ENCODE data around the gene NDUFB11.

DNA sequence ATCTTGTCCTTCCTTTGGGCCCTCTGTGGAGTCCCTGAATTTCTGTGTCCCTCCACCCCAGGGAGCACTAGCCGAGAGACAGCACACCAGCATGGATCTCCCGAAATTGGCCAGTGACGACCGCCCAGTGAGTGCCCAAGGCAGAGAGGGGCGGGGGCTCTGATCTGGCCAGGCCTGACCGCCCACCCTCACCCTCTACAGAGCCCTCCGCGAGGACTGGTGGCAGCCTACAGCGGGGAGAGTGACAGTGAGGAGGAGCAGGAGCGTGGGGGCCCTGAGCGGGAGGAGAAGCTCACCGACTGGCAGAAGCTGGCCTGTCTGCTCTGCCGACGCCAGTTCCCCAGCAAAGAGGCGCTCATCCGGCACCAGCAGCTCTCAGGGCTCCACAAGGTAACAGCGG lies 40.7 kb upstream of the NDUFB11 start:
- TF ChIP-seq, protein P1, sequence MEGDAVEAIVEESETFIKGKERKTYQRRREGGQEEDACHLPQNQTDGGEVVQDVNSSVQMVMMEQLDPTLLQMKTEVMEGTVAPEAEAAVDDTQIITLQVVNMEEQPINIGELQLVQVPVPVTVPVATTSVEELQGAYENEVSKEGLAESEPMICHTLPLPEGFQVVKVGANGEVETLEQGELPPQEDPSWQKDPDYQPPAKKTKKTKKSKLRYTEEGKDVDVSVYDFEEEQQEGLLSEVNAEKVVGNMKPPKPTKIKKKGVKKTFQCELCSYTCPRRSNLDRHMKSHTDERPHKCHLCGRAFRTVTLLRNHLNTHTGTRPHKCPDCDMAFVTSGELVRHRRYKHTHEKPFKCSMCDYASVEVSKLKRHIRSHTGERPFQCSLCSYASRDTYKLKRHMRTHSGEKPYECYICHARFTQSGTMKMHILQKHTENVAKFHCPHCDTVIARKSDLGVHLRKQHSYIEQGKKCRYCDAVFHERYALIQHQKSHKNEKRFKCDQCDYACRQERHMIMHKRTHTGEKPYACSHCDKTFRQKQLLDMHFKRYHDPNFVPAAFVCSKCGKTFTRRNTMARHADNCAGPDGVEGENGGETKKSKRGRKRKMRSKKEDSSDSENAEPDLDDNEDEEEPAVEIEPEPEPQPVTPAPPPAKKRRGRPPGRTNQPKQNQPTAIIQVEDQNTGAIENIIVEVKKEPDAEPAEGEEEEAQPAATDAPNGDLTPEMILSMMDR (IDR thresholded peaks at IDR 0.05; ENCODE audit: low read depth, low read length), result no peak
- TF ChIP-seq EZH2phosphoT487 (IDR thresholded peaks at IDR 0.05; ENCODE audit: low read depth), result no peak
